Measurements from ENCODE around the gene EXD3.

Gene EXD3

GRCh38 chr9:137294091-137294680 is 128.8 kb downstream of the EXD3 start:
- TF ChIP-seq JUND (IDR thresholded peaks at IDR 0.05; ENCODE audit: low read depth) = no peak
- in situ Hi-C loops (cut with HindIII; ENCODE audit: low pct_unique_long_range_greater_than_20kb, low sequenced_read_pairs) = no loop called here
- DNase-seq (ENCODE audit: low read depth in 1 of 2, low spot score in 1 of 2) = peak; percentile 92 to 98

GRCh38 chr9:137293482-137294090 is 129.4 kb downstream of the EXD3 start:
- no peak for DNase-seq (ENCODE audit: low read depth in 1 of 2, low spot score in 1 of 2)
- no peak for TF ChIP-seq JUND (IDR thresholded peaks at IDR 0.05; ENCODE audit: low read depth)
- in situ Hi-C loops (cut with HindIII; ENCODE audit: low pct_unique_long_range_greater_than_20kb, low sequenced_read_pairs) = no loop called here

GRCh38 chr9:137293094-137293481 is 129.9 kb downstream of the EXD3 start:
- DNase-seq (ENCODE audit: low read depth in 1 of 2, low spot score in 1 of 2) = no peak
- in situ Hi-C loops (cut with HindIII; ENCODE audit: low pct_unique_long_range_greater_than_20kb, low sequenced_read_pairs) = no loop called here
- no peak for TF ChIP-seq JUND (IDR thresholded peaks at IDR 0.05; ENCODE audit: low read depth)

- peak; percentile 93 to 99 for DNase-seq (ENCODE audit: low read depth in 1 of 2, low spot score in 1 of 2)
- TF ChIP-seq JUND (IDR thresholded peaks at IDR 0.05; ENCODE audit: low read depth) = no peak
- in situ Hi-C loops (cut with HindIII; ENCODE audit: low pct_unique_long_range_greater_than_20kb, low sequenced_read_pairs) = no loop called here
Observed at GRCh38 chr9:137286975-137287383, 136.0 kb downstream of the EXD3 start.

- in situ Hi-C loops (cut with HindIII; ENCODE audit: low pct_unique_long_range_greater_than_20kb, low sequenced_read_pairs) = no loop called here
Observed at GRCh38 chr9:137281345-137282116, 141.4 kb downstream of the EXD3 start.

GRCh38 chr9:137280474-137281344 is 142.3 kb downstream of the EXD3 start:
- in situ Hi-C loops (cut with HindIII; ENCODE audit: low pct_unique_long_range_greater_than_20kb, low sequenced_read_pairs) = no loop called here
- no peak for DNase-seq (ENCODE audit: low read depth in 1 of 2, low spot score in 1 of 2)
- TF ChIP-seq JUND (IDR thresholded peaks at IDR 0.05; ENCODE audit: low read depth) = no peak

More at GRCh38 chr9:137281345-137282116, 141.4 kb downstream of the EXD3 start:
- DNase-seq (ENCODE audit: low read depth in 1 of 2, low spot score in 1 of 2) = no peak
- no peak for TF ChIP-seq JUND (IDR thresholded peaks at IDR 0.05; ENCODE audit: low read depth)

- TF ChIP-seq JUND (IDR thresholded peaks at IDR 0.05; ENCODE audit: low read depth) = no peak
- DNase-seq (ENCODE audit: low read depth in 1 of 2, low spot score in 1 of 2) = no peak
- in situ Hi-C loops (cut with HindIII; ENCODE audit: low pct_unique_long_range_greater_than_20kb, low sequenced_read_pairs) = no loop called here
Observed at GRCh38 chr9:137279741-137280473, 143.1 kb downstream of the EXD3 start.

- in situ Hi-C loops (cut with HindIII; ENCODE audit: low pct_unique_long_range_greater_than_20kb, low sequenced_read_pairs) = no loop called here
- DNase-seq (ENCODE audit: low read depth in 1 of 2, low spot score in 1 of 2) = no peak
- TF ChIP-seq JUND (IDR thresholded peaks at IDR 0.05; ENCODE audit: low read depth) = no peak
Observed at GRCh38 chr9:137278721-137279711, 143.9 kb downstream of the EXD3 start.

GRCh38 chr9:137278061-137278701 is 144.8 kb downstream of the EXD3 start:
- no peak for TF ChIP-seq JUND (IDR thresholded peaks at IDR 0.05; ENCODE audit: low read depth)
- no peak for DNase-seq (ENCODE audit: low read depth in 1 of 2, low spot score in 1 of 2)
- in situ Hi-C loops (cut with HindIII; ENCODE audit: low pct_unique_long_range_greater_than_20kb, low sequenced_read_pairs) = no loop called here

GRCh38 chr9:137277329-137278041 is 145.5 kb downstream of the EXD3 start, which contains the start of gene TOR4A:
TSS of gene TOR4A (plus strand) at chr9:137277726. CDS start at chr9:137278690, 964 bp downstream.
- TF ChIP-seq JUND (IDR thresholded peaks at IDR 0.05; ENCODE audit: low read depth) = no peak
- in situ Hi-C loops (cut with HindIII; ENCODE audit: low pct_unique_long_range_greater_than_20kb, low sequenced_read_pairs) = no loop called here
- DNase-seq (ENCODE audit: low read depth in 1 of 2, low spot score in 1 of 2) = no peak

Measured in T47D (cell line).